Activated gamma-delta T cell treated with anti-CD3 and anti-CD28 coated beads, Interleukin-2, amount 50 U/mL, for 16 hours (primary cell): ENCODE data around the gene DOCK9.

Experiments
- DNase-seq: peaks from one replicate; pipeline ENCODE4 v3.0.0-alpha.2; 2020; ENCODE audit warnings: low read depth

DOCK9 gene

GRCh38 chr13:98886587-98887230 lies 91.2 kb downstream of the DOCK9 start:
- no peak for DNase-seq

- no peak for DNase-seq
Observed at GRCh38 chr13:98885600-98885999, 92.3 kb downstream of the DOCK9 start.

- no peak for DNase-seq
Observed at GRCh38 chr13:98883998-98884397, 93.9 kb downstream of the DOCK9 start.

GRCh38 chr13:98881390-98881789 lies 96.5 kb downstream of the DOCK9 start:
- no peak for DNase-seq

- no peak for DNase-seq
Observed at GRCh38 chr13:98880677-98881076, 97.2 kb downstream of the DOCK9 start.

GRCh38 chr13:98879957-98880356 lies 97.9 kb downstream of the DOCK9 start:
- DNase-seq, result no peak

GRCh38 chr13:98879127-98879520 lies 98.7 kb downstream of the DOCK9 start:
- no peak for DNase-seq

- DNase-seq, result no peak
Observed at GRCh38 chr13:98878486-98879126, 99.3 kb downstream of the DOCK9 start.

GRCh38 chr13:98877936-98878335 lies 99.9 kb downstream of the DOCK9 start:
- DNase-seq, result no peak

GRCh38 chr13:98877466-98877865 lies 100.4 kb downstream of the DOCK9 start:
- no peak for DNase-seq

GRCh38 chr13:98875146-98875729 lies 102.6 kb downstream of the DOCK9 start:
- no peak for DNase-seq

GRCh38 chr13:98874029-98874397 lies 103.9 kb downstream of the DOCK9 start:
- DNase-seq, result no peak

GRCh38 chr13:98873377-98874028 lies 104.4 kb downstream of the DOCK9 start:
- no peak for DNase-seq

- DNase-seq, result no peak
Observed at GRCh38 chr13:98871727-98872126, 106.1 kb downstream of the DOCK9 start.

- no peak for DNase-seq
Observed at GRCh38 chr13:98869408-98870090, 108.3 kb downstream of the DOCK9 start.

GRCh38 chr13:98868932-98869331 lies 108.9 kb downstream of the DOCK9 start:
- no peak for DNase-seq

GRCh38 chr13:98866882-98867281 lies 111.0 kb downstream of the DOCK9 start:
- no peak for DNase-seq

GRCh38 chr13:98860491-98860890 lies 117.4 kb downstream of the DOCK9 start:
- no peak for DNase-seq

- DNase-seq, result no peak
Observed at GRCh38 chr13:98858191-98858590, 119.7 kb downstream of the DOCK9 start.

GRCh38 chr13:98856983-98857382 lies 120.9 kb downstream of the DOCK9 start:
- DNase-seq, result no peak

- no peak for DNase-seq
Observed at GRCh38 chr13:98854448-98854847, 123.4 kb downstream of the DOCK9 start.

GRCh38 chr13:98853771-98854221 lies 124.1 kb downstream of the DOCK9 start:
- no peak for DNase-seq

- no peak for DNase-seq
Observed at GRCh38 chr13:98851276-98851675, 126.6 kb downstream of the DOCK9 start.
